HG03175 (cell line): ENCODE results near the gene PAF1.
A peak's percentile ranks its signal among the peaks of the same experiment; 100 is the strongest.
"Not testable (repeated sequence)": the region's sequence is repeated elsewhere in the genome, so short reads cannot be mapped to it uniquely, and the experiment has no call there.

Experiments used
- ATAC-seq: cut with Tn5 transposase; IDR thresholded peaks from one replicate; pipeline ENCODE4 v1.9.1; 2021; ENCODE audit warnings: mild to moderate bottlenecking, moderate library complexity; ENCODE audit not compliant: unreplicated experiment

The PAF1 gene

GRCh38 chr19:39356647-39357046 is 34.3 kb downstream of the PAF1 start:
- ATAC-seq, result no peak

- no peak for ATAC-seq
Observed at GRCh38 chr19:39356073-39356472, 34.8 kb downstream of the PAF1 start.

- ATAC-seq, result no peak
Observed at GRCh38 chr19:39355253-39355652, 35.7 kb downstream of the PAF1 start.

GRCh38 chr19:39352381-39353255 is 38.3 kb downstream of the PAF1 start:
- ATAC-seq, result no peak

GRCh38 chr19:39351537-39352064 is 39.3 kb downstream of the PAF1 start:
- no peak for ATAC-seq

- no peak for ATAC-seq
Observed at GRCh38 chr19:39350156-39350555, 40.8 kb downstream of the PAF1 start.

GRCh38 chr19:39349326-39349725 is 41.6 kb downstream of the PAF1 start:
- ATAC-seq, result no peak

GRCh38 chr19:39347332-39348164 is 43.4 kb downstream of the PAF1 start:
- ATAC-seq, result no peak

- no peak for ATAC-seq
Observed at GRCh38 chr19:39345956-39346355, 45.0 kb downstream of the PAF1 start.

GRCh38 chr19:39342647-39343305 is 48.1 kb downstream of the PAF1 start:
- ATAC-seq, result no peak

GRCh38 chr19:39341719-39342604 is 48.9 kb downstream of the PAF1 start, which contains the start of gene SAMD4B:
Gene SAMD4B (plus strand): TSS chr19:39342421. CDS start chr19:39356894, 14,473 bp downstream.
- ATAC-seq, result peak; percentile 89

- no peak for ATAC-seq
Observed at GRCh38 chr19:39341129-39341718, 49.7 kb downstream of the PAF1 start.

- not testable (repeated sequence) for ATAC-seq
Observed at GRCh38 chr19:39340156-39340555, 50.8 kb downstream of the PAF1 start.

- no peak for ATAC-seq
Observed at GRCh38 chr19:39339674-39340073, 51.2 kb downstream of the PAF1 start.

- ATAC-seq, result no peak
Observed at GRCh38 chr19:39336483-39336882, 54.4 kb downstream of the PAF1 start.
